Panc1 (cell line): ENCODE measurements around the gene CRADD. TPM values are rescaled to one million over a fixed set of nuclear protein-coding genes. Genes with fewer than 3 reads are reported as not detected.

Experiments
- ATAC-seq: fragments of 200-7000 bp; cut with Tn5 transposase; 2 replicates; pipeline ENCODE4 v1.9.1; 2020; ENCODE audit warnings: mild to moderate bottlenecking, moderate library complexity
- BruUV-seq: library from RNA; stranded (reverse); fragments of 400-500 nt; replicated peaks from 2 replicates; lab custom pipeline; 2021; lab: Mats Ljungman, UMichigan
- CTCF ChIA-PET: fragments of 300-600 bp; sonication (Branson Sonifier 250); formaldehyde crosslinking; loops from one replicate; lab custom pipeline; 2022; ENCODE audit warnings: antibody characterized with exemption; lab: Charles Lee
- POLR2A ChIA-PET: fragments of 300-600 bp; sonication (Branson Sonifier 250); formaldehyde crosslinking; loops from one replicate; lab custom pipeline; 2022; ENCODE audit warnings: antibody characterized with exemption; lab: Charles Lee
- DNase-seq: peaks from one replicate; pipeline ENCODE4 v3.0.0-alpha.2; 2010; ENCODE audit warnings: low read depth, low spot score
- H3K27ac ChIP-seq: 2 replicates; pipeline ENCODE4 v1.5.1; 2011; ENCODE audit warnings: mild to moderate bottlenecking, low read length, inconsistent platforms
- H3K27me3 ChIP-seq: fragments of 200-500 bp; sonication (Bioruptor generic); 2 replicates; pipeline ENCODE4 v1.6.0; 2014; ENCODE audit warnings: low read length, inconsistent platforms; ENCODE audit not compliant: control insufficient read depth, insufficient read depth
- H3K36me3 ChIP-seq: fragments of 200-500 bp; sonication (Bioruptor generic); 2 replicates; pipeline ENCODE4 v1.5.1; 2014; ENCODE audit warnings: inconsistent platforms, mild to moderate bottlenecking, low read length, moderate library complexity; ENCODE audit not compliant: control insufficient read depth, insufficient read depth
- H3K4me1 ChIP-seq: 2 replicates; pipeline ENCODE4 v1.5.1; 2011; ENCODE audit warnings: inconsistent platforms, mild to moderate bottlenecking, low read length, moderate library complexity; ENCODE audit not compliant: control insufficient read depth, insufficient read depth
- H3K4me3 ChIP-seq, 2 experiments: 2 replicates each; pipeline ENCODE4 v1.5.1; 2011 to 2012; ENCODE audit warnings: low read depth in 2 of 2, low read length in 2 of 2, mild to moderate bottlenecking in 2 of 2, inconsistent platforms in 1 of 2, moderate library complexity in 1 of 2
- H3K9me3 ChIP-seq: fragments of 200-500 bp; sonication (Bioruptor generic); 2 replicates; pipeline ENCODE4 v1.5.1; 2014; ENCODE audit warnings: low read depth, mild to moderate bottlenecking, inconsistent platforms, low read length, moderate library complexity; ENCODE audit not compliant: control insufficient read depth, insufficient read depth
- POLR2AphosphoS5 ChIP-seq: IDR thresholded peaks from 2 replicates; pipeline ENCODE4 v1.6.1; 2012; ENCODE audit warnings: mild to moderate bottlenecking, low read depth, low read length, moderate library complexity
- SIN3A ChIP-seq: IDR thresholded peaks from 2 replicates; pipeline ENCODE4 v1.6.1; 2012; ENCODE audit warnings: low read depth, mild to moderate bottlenecking, low read length, moderate library complexity, borderline replicate concordance; ENCODE audit not compliant: insufficient read depth
- TCF7L2 ChIP-seq: IDR thresholded peaks from 2 replicates; pipeline ENCODE4 v1.6.1; 2011; ENCODE audit warnings: mild to moderate bottlenecking, low read depth, low read length, inconsistent platforms
- in situ Hi-C: cut with HindIII; loops from 2 replicates; pipeline ENCODE4 v1.10.0; 2016; ENCODE audit warnings: low sequenced_read_pairs, low pct_unique_long_range_greater_than_20kb
- intact Hi-C: fragments of 100-400 bp; cut with micrococcal nuclease; formaldehyde crosslinking; loops from one replicate; pipeline ENCODE4 v1.10.0; 2022; ENCODE audit not compliant: unreplicated experiment
- total RNA-seq: library from RNA; stranded (reverse); gene quantifications from one replicate; pipeline ENCODE4 v1.2.1, GENCODE V29; 2021; ENCODE audit not compliant: unreplicated experiment
- TF ChIP-seq, protein P1 (sequence below), 2 experiments: IDR thresholded peaks; 2 replicates each; pipeline ENCODE4 v1.6.1; 2011 to 2012; ENCODE audit warnings: low read depth in 2 of 2, control low read depth in 1 of 2, low read length in 1 of 2, mild to moderate bottlenecking in 1 of 2, moderate library complexity in 1 of 2; ENCODE audit not compliant: insufficient read depth in 1 of 2
- TF ChIP-seq, protein P2 (sequence below): fragments of 450-650 bp; IDR thresholded peaks from 2 replicates; pipeline ENCODE4 v1.5.1; 2017; ENCODE audit warnings: mild to moderate bottlenecking

CRADD gene
- total RNA-seq, 1 experiment from 2014 or later, result 7.0 TPM

DNA sequence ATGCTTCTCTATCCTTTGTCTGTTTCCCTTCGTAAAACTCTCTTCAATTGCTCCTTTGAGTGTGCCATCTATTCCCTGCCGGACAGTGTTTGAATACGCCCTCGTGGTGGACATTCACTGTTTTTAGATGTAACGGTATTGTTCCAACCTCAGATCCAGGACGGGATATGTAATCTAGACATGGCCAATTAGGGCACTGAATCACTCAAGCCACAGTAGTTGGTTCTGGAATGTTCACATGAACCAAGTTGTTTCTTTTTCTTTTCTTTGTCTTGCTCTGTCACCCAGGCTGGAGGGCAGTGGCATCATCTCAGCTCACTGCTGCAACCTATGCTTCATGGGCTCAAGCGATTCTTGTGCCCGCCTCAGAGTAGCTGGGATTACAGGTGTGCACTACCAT lies 267.0 kb downstream of the CRADD start:
- H3K36me3 ChIP-seq, result no peaks in the 10 kb centered on the region
- intact Hi-C loops, result no loop called here
- in situ Hi-C loops, result no loop called here
- peaks cover under 1% of the 10 kb centered on the region; the same call in 1 of the 2 replicates for H3K9me3 ChIP-seq
- H3K27me3 ChIP-seq, result no peaks in the 10 kb centered on the region
- ATAC-seq (no peak), DNase-seq (no peak)
- BruUV-seq, result no TSS peak
- H3K27ac ChIP-seq, result no peak overlapping the region
- CTCF ChIA-PET, result no interaction called here
- H3K4me1 ChIP-seq, result no peaks in the 10 kb centered on the region
- POLR2A ChIA-PET, result interaction anchor here (0.7 kb wide), 1 partner anchor 232 kb away, joined by 5 read pairs; no protein-coding TSS in a partner anchor
- TF ChIP-seq TCF7L2, result no peak
- TF ChIP-seq, protein P1, sequence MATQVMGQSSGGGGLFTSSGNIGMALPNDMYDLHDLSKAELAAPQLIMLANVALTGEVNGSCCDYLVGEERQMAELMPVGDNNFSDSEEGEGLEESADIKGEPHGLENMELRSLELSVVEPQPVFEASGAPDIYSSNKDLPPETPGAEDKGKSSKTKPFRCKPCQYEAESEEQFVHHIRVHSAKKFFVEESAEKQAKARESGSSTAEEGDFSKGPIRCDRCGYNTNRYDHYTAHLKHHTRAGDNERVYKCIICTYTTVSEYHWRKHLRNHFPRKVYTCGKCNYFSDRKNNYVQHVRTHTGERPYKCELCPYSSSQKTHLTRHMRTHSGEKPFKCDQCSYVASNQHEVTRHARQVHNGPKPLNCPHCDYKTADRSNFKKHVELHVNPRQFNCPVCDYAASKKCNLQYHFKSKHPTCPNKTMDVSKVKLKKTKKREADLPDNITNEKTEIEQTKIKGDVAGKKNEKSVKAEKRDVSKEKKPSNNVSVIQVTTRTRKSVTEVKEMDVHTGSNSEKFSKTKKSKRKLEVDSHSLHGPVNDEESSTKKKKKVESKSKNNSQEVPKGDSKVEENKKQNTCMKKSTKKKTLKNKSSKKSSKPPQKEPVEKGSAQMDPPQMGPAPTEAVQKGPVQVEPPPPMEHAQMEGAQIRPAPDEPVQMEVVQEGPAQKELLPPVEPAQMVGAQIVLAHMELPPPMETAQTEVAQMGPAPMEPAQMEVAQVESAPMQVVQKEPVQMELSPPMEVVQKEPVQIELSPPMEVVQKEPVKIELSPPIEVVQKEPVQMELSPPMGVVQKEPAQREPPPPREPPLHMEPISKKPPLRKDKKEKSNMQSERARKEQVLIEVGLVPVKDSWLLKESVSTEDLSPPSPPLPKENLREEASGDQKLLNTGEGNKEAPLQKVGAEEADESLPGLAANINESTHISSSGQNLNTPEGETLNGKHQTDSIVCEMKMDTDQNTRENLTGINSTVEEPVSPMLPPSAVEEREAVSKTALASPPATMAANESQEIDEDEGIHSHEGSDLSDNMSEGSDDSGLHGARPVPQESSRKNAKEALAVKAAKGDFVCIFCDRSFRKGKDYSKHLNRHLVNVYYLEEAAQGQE (IDR thresholded peaks at IDR 0.05; ENCODE audit: insufficient read depth in 1 of 2, low read depth in 2 of 2, low read length in 1 of 2), result no peak
- TF ChIP-seq SIN3A, result no peak
- no peak for TF ChIP-seq POLR2AphosphoS5
- TF ChIP-seq, protein P2, sequence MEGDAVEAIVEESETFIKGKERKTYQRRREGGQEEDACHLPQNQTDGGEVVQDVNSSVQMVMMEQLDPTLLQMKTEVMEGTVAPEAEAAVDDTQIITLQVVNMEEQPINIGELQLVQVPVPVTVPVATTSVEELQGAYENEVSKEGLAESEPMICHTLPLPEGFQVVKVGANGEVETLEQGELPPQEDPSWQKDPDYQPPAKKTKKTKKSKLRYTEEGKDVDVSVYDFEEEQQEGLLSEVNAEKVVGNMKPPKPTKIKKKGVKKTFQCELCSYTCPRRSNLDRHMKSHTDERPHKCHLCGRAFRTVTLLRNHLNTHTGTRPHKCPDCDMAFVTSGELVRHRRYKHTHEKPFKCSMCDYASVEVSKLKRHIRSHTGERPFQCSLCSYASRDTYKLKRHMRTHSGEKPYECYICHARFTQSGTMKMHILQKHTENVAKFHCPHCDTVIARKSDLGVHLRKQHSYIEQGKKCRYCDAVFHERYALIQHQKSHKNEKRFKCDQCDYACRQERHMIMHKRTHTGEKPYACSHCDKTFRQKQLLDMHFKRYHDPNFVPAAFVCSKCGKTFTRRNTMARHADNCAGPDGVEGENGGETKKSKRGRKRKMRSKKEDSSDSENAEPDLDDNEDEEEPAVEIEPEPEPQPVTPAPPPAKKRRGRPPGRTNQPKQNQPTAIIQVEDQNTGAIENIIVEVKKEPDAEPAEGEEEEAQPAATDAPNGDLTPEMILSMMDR, result no peak
- no peak overlapping the region for H3K4me3 ChIP-seq

Other genes starting within 250 kb of the CRADD start
- 150 TPM for gene UBE2N, start 235.4 kb upstream of the CRADD start, total RNA-seq
- 92.4 TPM for gene MRPL42, start 209.9 kb upstream of the CRADD start, total RNA-seq
- 33.8 TPM for gene SOCS2, start 104.7 kb upstream of the CRADD start, total RNA-seq